ENCODE data around the gene TCHP.

- TF ChIP-seq, protein P1, sequence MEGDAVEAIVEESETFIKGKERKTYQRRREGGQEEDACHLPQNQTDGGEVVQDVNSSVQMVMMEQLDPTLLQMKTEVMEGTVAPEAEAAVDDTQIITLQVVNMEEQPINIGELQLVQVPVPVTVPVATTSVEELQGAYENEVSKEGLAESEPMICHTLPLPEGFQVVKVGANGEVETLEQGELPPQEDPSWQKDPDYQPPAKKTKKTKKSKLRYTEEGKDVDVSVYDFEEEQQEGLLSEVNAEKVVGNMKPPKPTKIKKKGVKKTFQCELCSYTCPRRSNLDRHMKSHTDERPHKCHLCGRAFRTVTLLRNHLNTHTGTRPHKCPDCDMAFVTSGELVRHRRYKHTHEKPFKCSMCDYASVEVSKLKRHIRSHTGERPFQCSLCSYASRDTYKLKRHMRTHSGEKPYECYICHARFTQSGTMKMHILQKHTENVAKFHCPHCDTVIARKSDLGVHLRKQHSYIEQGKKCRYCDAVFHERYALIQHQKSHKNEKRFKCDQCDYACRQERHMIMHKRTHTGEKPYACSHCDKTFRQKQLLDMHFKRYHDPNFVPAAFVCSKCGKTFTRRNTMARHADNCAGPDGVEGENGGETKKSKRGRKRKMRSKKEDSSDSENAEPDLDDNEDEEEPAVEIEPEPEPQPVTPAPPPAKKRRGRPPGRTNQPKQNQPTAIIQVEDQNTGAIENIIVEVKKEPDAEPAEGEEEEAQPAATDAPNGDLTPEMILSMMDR (IDR thresholded peaks at IDR 0.05; ENCODE audit: borderline replicate concordance, extremely low read depth, low read length, poor library complexity, severe bottlenecking): no peak
- no peak for TF ChIP-seq EZH2 (IDR thresholded peaks at IDR 0.05; ENCODE audit: borderline replicate concordance, low read depth, low read length, severe bottlenecking)
Measured at GRCh38 chr12:109953656-109954055, 53.6 kb downstream of the TCHP start.
